Hypothalamus (tissue), 51 donors: ENCODE data around the gene ACAP3.

Experiments used
- DNase-seq, 51 donors: peaks; one replicate each; lab custom pipeline; 2025; lab: John Stamatoyannopoulos, UW

The ACAP3 gene, protein sequence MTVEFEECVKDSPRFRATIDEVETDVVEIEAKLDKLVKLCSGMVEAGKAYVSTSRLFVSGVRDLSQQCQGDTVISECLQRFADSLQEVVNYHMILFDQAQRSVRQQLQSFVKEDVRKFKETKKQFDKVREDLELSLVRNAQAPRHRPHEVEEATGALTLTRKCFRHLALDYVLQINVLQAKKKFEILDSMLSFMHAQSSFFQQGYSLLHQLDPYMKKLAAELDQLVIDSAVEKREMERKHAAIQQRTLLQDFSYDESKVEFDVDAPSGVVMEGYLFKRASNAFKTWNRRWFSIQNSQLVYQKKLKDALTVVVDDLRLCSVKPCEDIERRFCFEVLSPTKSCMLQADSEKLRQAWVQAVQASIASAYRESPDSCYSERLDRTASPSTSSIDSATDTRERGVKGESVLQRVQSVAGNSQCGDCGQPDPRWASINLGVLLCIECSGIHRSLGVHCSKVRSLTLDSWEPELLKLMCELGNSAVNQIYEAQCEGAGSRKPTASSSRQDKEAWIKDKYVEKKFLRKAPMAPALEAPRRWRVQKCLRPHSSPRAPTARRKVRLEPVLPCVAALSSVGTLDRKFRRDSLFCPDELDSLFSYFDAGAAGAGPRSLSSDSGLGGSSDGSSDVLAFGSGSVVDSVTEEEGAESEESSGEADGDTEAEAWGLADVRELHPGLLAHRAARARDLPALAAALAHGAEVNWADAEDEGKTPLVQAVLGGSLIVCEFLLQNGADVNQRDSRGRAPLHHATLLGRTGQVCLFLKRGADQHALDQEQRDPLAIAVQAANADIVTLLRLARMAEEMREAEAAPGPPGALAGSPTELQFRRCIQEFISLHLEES

DNA sequence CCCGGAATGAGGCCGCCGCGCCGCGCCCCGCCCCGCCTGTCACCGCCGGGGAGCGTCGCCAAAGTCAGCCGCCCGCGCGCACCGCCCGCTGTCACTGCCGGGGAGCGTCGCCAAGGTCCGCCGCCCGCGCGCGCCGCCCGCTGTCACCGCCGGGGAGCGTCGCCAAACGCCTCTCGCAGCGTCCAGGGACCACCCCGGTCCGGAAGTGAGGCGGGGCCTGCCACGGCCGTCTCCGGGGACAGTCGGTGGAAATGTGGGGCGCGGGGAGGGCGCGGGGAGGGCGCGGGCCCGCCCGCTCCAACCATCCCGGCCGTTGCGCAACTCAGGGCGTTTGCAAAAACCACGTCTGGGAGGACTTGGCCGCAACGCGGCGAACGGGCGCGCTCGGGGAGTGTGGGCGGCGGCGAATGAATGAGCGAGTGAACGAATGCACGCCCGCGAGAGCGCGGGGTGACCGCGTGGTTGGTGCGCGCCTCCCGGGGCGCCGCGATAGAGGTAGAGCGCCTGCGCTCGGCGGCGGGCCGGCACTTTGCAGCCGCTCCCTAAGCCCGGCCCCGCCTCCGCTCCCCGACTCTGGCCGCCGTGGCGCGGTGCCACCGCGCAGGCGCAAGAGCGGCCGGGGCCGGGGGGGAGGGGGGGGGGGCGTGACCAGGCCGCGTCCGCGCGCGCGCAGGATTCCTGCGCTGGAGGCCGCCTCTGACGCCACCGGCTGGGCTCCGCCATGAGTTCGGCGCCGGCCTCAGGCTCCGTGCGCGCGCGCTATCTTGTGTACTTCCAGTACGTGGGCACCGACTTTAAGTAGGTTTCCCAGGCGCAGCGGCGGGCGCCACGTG, at the start of gene ACAP3, which contains the start of gene PUSL1:
Gene ACAP3 (minus strand): TSS at position 8 of the 833 bp plus-strand sequence. CDS start 115 bp downstream, outside the sequence.
Gene PUSL1 (plus strand): TSS at position 675 of the 833 bp plus-strand sequence. CDS start 47 bp downstream, at position 722.
- DNase-seq, result peak; percentile 58 to 97 (median 89)

DNA sequence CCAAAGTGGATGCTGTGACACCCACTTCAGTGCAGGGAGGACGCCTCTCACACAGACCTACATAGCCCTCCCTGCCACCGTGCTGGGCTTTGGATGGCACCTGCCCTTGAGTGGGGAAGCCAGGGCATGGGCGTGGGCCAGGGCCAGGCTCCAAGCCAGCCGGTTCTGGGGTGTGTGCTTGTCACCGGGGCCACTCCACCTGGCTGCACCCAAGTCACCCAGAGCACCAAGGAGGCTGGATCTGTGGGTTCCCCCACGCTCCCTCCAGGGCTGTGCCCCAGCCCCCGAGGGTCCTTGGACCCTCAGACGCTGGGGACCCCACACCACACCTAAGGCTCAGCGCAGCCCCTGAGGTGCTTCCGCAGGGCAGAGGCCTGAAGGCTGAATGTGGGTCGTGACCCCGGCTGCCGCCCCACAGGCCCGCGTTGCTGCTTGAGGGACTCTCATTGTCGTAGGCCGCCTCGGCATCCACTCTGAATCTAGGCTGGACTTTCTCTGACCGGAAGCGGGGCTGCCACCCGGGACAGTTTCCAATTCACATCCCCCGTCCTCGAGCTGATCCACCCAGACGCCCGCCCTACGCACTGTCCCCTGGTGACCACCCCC, 49.2 kb upstream of the ACAP3 start:
- no peak for DNase-seq

DNA sequence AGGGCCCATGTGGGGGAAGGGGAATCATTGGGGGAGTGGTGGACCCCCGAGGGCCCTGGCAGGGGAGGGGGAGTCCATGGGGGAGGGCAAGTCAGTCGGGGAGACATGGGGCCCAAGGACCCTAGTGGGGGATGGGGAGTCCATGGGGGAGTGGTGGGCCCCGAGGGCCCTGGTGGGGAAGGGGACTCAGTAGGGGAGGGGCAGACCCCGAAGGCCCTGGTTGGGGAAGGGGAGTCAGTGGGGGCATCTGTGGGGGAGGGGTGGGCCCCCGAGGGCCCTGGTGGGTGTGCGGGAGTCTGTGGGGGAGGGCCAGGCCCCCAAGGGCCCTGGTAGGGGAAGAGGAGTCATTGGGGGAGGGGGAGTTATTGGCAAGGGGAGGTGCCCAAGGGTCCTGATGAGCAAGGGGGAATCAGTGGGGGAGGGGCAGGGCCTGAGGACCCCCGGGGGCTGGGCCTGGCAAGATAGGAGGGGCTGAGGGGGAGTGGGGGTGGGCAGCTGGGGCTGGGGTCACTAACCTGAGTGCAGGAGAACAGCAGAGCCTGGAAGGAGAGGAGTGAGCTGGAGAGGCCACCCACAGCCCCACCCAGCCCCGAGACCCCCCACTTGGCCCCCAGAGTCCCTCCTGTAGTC, 48.6 kb upstream of the ACAP3 start:
- DNase-seq, result no peak

DNA sequence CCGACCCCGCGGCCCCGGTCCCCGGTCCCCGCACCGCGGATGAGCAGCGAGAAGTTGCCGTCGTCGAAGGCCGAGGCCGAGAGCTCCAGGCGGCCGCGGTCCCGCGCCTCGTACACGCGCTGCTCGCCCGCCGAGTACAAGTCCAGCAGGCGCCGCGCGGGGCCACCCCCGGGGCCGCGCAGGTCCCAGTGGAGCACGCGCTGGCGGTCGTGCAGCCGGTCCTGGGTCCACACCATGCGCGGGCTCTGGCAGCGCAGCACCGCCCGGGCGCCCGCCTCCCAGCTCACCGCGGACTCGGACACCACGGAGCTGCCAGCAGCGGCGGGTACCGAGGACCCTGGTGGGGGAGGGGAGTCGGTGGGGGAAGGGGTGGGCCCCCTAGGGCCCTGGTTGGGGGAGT, 47.7 kb upstream of the ACAP3 start:
- peak in 11 of 51 donors; percentile 8 to 62 (median 24) for DNase-seq

DNA sequence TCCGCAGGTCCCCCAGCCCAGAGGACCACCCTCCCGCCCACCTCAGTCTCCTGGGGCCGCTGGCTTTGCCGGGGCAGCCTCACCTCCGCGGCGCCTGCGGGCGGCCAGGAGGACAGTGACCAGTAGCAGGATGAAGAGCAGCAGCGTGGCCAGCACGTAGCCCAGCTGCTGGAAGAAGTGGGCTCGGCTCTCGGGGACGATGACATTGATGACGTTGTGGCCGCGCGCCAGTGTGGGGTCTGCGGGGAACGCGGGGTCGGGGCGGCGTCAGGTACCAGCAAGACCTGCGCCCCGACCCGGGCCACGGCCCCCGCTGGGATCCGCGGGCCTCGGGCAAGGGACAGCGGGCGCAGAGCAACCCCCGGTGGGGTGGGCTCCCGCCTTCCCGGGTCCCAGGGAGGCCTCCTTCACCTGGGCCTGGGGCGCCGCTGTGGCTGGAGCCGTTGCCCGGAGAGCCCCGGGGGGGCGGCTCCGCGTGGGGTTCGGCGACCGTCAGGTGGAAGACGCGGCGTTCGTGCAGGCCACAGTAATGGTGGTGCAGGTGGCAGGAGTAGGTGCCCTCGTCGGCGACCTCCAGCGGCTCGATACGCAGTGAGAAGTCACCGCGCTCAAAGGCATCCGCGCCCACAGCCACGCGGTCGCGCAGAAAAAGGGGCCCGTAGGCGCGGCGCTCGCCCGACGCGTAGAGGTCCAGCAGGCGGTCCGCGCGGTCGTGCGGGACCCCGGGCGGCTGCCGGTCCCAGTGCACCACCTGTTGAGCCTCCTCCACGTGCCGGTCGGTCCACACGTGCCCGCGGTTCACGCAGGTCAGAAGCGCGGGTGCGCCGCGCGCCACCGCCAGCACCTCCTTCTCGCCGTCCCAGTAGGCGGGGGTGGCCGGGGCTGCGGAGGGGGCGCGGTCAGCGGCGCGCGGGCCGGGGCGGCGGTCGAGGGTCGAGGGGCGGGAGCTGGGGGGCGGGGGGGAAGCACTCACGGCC, 46.8 kb upstream of the ACAP3 start:
- DNase-seq, result no peak

DNA sequence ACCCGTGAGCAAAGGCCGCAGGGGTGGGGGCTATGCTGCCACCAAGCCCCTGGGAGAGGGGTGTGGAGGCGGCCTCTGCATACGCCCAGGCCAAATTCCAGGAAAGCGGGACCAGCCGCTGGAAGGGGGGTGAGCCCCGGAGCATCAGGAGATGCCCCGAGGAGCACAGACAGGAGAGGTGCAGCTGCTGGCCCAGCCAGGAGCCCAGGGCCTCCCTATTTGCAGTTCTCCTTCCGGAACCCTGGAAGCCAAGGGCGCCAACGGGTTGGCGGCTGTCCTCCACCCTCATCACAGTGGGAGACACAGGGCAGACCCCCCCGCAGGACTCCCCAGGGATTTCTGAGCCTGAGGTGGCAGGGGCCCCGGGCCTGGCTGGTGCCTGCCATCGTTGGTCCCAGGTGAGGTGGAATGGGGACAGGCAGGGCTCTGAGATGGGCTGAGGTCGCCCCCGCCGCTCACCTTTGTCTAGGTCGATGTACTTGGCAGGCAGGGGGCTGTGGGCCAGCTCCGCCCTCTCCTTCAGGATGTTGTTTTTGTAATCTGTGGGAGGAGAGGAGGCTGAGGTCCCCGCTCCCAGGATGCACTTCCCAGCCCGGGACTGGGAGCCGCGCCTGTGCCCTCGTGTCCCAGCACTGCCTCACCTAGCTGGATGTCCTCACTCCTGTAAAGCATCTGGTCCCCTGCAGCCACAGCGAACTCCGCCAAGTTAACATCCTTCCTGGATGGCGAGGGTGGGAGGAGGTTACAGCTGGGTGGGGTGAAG, 45.8 kb upstream of the ACAP3 start:
- no peak for DNase-seq

DNA sequence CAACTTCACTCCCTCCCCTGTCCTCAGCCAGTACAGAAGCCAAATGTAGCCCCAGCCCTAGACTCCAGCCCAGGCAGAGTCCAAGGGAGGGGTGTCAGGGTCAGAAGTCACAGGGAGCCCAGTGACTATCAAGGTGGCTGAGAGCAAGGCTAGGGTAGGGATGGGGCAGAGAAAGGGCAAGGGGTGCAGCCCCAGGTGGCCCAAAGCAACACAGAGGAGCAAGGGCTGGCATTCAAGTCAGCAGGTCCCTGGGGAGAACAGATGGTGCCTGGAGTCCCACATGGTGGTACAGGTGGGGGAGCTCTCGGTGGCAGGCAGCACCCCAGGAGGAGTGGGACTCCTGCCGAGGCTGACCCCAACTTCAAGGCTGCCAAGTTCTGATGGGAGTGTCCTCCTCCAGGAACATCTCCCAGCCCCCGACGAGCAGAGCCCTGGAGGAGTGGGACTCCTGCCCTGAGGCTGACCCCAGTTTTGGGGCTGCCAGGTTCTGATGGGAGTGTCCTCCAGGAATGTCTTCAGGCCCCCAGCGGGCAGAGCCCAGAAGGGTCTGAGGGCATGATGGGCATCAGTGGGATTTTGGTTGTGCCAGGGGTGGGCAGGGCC, 45.2 kb upstream of the ACAP3 start:
- no peak for DNase-seq

DNA sequence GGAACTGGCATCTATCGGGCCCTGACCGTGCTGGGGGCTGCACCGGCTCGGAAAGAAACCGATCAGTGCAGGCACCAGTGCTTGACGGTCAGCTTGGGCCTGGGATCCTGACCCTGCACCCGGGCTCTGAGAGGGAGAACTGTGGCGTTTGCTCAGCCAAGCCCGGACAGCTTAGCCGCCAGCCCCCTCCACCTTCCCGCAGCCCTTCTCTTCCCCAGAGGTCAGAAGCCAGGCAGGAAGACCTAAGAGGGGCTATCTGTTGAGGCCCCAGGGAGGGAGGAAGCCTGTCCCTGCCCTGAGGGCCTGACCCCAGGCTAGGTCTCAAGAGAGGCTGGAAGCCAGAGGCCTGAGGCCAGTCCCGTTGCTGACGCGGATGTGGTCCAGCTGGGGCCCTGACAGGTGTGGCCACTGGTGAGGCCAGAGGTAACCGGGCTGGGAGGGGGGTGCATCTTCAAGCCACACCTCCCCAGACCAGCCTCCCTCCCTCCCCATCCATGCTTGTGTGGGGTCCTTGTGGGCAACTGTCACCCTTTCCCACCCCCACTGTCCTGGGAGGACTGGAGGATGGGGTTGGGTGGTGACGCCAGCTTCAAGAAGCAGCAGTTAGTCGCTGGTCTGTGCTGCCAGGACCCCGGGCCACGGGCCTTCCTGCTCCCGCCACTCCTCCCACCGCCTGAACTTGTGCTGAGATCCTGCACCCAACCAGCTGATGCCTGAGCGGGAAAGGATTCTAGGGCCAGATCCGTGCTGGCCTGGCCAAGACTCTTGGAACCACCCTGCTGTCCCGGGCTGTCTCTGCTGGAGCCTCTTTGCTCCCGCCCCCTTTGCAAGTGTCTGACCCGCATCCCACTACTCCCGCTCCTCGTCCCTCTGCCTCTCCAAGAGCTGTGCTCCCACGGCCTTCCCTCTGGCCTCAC, 44.0 kb upstream of the ACAP3 start:
- no peak for DNase-seq

DNA sequence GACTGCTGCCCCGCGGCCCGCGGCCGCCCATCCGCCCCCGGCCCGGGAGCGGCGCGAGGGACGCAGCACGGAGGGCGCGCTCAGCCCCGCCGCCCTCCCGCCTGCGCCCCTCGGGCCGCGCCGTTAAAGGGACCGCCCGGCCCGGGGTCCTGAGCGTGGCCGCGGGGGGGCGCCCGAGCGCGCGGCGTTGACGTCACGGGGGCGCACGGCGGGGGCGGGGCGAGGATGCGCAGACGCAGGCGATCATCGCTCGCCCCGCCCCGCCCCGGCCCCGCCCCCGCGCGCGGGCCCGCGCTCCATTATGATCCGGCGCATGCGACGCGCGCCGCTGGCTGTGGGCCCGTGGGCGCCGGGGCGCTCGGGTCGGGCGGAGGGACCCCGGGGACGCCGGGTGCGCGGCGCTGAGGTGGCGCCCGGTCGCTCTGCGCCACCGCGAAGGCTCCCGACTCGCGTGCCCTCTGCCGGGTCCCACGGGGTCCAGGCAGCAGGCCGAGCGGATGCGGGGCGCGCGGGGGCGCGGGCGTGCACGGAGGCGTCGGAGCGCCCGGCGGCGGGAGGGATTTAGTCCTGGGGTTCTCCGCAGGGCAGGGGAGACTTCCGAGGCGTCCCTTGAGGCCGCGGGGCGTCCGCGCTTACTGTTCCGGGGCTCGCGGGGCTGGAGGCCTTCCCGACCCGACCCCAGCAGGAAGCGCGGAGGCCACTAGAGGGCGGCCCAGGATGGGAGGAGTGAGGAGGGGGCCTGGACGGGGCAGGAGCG, 41.7 kb upstream of the ACAP3 start, which contains the start of gene DVL1:
Gene DVL1 (minus strand): TSS at position 163 of the 757 bp plus-strand sequence. CDS start 353 bp downstream, outside the sequence.
- DNase-seq, result peak in 36 of 51 donors; percentile 17 to 82 (median 55)

DNA sequence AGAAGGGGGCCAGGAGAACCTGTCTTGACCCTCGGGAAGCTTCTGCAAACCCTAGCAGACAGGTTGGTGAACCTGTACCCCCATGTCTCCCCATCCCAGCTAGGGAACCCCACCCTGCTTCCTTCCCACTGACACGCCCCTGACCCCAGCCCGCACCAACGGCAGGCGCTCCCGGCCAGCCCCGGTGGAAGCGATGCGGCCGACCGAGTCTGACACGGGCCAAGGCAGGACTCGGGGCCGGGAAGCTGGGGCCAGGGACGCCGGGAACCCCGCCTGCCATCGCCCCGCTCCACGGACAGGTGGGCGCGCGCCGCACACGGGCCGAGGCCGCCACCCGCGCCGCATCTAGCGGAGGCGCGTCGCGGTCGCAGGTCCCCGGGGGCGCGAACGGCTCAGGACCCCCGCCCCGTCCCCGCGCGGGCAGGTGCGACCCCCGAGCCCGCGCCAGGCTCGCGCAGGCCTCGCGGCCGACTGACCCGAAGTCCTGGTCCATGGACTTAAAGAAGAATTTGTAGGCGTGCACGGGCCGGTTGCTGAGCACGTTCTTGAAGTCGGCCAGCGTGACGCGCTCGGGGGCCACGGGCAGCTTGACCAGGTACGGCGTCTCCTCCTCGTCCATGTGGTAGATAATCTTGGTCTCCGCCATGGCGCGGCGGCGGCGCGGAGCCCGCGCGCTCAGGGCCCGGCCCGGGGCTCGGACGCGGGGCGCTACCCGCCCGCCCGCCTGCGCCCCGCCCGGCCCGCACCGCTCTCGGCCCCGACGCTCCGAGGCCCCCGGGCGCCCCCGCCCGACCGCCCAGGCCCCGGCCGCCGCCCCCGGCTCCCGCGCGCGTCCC, 40.9 kb upstream of the ACAP3 start:
- peak in 3 of 51 donors; percentile 27 to 43 (median 37) for DNase-seq

DNA sequence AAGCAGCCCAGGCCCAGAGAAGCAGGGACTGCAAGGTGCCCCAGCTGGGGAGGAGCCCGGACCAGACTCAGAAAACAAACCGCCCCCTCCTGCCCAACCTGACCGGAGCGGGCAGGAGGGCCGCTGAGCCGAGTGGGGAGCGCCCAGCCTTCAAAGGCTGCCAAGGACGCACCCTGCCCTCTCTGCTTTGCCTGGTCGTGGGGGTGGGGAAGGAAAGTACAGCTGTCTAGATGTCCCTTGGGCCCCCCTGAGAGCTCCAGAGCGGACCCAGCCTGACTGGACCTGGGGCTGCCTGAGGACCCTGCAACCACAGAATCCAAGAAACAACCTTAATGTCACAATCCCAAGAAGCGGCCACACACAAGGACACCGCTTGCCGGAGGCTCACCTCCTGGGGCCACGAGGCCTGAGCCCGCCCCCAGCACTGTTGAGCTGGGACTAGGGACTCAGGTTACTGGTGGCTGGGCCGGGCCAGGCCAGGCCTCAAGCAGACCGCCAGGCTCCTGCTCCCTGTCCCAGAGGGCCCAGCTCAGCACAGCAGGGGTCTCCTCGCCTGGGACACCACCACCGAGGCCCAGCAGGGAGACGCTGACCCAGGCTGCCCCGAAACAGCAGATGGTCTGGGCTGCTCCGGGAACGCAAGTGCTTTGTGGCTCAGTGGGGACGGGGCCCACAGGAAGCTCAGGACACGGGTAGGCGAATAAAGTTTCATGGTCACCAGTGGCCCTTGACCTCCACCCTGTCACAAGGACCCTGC, 40.1 kb upstream of the ACAP3 start:
- no peak for DNase-seq

DNA sequence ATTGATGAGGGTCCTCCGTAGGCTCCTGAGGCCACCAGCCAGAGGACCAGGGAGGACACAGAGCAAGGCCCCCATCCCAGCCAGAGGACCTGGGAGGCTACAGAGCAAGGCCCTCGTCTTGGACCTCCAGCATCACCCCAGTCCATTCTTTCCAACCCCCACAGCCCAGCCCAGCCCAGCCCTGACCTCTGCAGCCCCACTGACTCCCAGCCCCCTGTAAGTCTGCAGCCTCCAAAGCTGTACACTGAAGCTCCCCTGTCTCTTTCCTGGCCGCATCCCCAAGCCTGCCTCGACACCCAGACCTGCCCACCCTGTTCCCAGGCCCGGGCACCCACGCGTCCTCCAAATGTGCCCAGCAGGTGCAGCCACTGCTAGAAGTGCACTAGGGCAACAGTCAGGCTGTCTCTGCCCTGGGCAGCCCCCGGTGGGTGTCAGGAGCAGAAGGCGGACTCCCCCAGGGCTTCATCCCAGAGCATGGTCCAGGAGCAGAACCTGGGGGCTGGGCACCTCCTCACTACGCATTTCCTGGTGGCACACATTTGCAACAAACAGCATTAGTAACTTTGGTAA, 39.4 kb upstream of the ACAP3 start:
- DNase-seq, result no peak

DNA sequence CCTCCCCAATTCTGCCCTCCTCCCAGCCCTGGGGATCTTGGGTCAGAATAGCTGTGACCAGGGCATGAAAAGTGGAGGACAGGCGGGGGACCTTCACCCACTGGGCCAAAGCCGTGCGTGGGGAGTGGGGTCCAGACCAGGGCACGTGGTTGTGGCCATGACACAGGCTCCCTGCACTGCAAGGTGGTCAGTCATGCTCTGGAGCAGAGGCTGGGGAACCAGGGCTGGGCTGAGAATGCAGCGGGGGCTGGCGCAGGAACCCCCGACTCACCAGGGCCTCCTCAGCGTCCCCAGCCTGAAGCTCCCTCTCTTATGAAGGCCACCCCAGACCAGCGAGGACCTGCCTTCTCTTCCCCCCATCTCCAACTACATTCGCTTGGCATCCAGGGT, 38.8 kb upstream of the ACAP3 start:
- DNase-seq, result no peak
